ENCODE data around the gene DUSP19. TPM values are rescaled to one million over a fixed set of nuclear protein-coding genes. Genes with fewer than 3 reads are reported as not detected.

DUSP19 gene
- total RNA-seq, 1 experiment from 2014 or later: 2.9 TPM

DNA sequence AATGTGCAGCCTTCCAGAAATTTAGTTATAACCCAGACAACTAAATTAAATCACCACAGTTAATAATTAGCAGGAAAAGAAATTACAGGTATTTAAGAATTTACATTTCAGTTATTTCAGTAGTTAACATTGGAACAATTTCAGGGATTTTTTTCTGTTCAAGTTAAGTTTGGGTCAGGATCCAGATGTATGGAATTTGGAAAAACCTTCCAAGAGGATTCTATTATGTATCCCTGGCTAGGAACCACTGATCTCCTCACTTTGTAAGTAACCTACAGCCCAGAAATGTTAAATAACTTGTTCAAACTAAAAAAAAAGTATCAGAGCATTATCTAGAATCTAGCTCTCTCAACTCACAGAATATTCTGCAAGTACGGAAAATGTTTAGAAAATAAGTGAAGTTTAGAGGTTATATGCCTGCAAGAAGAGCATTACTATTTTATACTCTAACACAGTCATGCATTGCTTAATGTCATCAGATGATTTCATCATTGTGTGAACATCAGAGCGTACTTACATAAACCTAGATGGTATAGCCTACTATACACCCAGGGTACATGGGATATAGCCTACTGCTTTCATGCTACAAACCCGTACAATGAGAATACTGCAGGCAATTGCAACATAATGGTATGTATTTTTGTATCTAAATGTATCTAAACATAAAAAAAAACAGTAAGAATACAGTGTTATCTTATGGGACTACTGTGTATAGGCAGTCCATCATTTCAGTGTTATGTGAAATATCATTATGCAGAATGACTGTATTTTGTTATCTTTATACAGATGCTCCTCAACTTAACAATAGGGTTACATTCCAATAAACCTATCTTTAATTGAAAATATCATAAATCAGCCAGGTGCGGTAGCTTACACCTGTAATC, 46.4 kb upstream of the DUSP19 start:
- Histone ChIP-seq H3K4me3 (replicated peaks in 1 of 2; ENCODE audit: low read depth in 1 of 2, low read length in 2 of 2) (no peak overlapping the region), H3K9me3 (ENCODE audit: control insufficient read depth in 1 of 2, insufficient read depth in 1 of 2, low read depth in 1 of 2, low read length in 2 of 2) (no peaks in the 10 kb centered on the region), H3K4me1 (ENCODE audit: control insufficient read depth in 1 of 2, insufficient read depth in 2 of 2, low read length in 2 of 2) (peaks cover 7 to 15% of the 10 kb centered on the region in 2 experiments), H3K79me2 (ENCODE audit: insufficient read depth, low read length) (peaks cover 100% of the 10 kb centered on the region), H3K9me2 (ENCODE audit: insufficient read depth) (no peaks in the 10 kb centered on the region), H2AFZ (ENCODE audit: low read depth, low read length, poor library complexity, severe bottlenecking) (no peak overlapping the region), H4K20me1 (ENCODE audit: insufficient read depth) (peaks cover 46% of the 10 kb centered on the region; the same call in 1 of the 2 replicates), H3K4me2 (ENCODE audit: low read length) (no peak overlapping the region), H3K27ac (ENCODE audit: low read depth, low read length) (no peak overlapping the region), H3K27me3 (ENCODE audit: insufficient read depth, low read length) (no peaks in the 10 kb centered on the region), H3K9ac (ENCODE audit: low read length) (no peak overlapping the region), H3K36me3 (ENCODE audit: control insufficient read depth in 1 of 2, insufficient read depth in 2 of 2, low read length in 2 of 2) (no peaks in the 10 kb centered on the region)
- no peak for TF ChIP-seq ZFX (IDR thresholded peaks at IDR 0.05)
- no peak for TF ChIP-seq EZH2phosphoT487 (IDR thresholded peaks at IDR 0.05; ENCODE audit: borderline replicate concordance)
- no peak for TF ChIP-seq SIN3A (IDR thresholded peaks at IDR 0.05; ENCODE audit: low read depth)
- no peak for TF ChIP-seq SRF (IDR thresholded peaks at IDR 0.05; ENCODE audit: low read depth)
- TF ChIP-seq TCF7L2 (IDR thresholded peaks at IDR 0.05; ENCODE audit: borderline replicate concordance, extremely low read depth, insufficient read depth, insufficient read length): no peak
- TF ChIP-seq, protein P1, sequence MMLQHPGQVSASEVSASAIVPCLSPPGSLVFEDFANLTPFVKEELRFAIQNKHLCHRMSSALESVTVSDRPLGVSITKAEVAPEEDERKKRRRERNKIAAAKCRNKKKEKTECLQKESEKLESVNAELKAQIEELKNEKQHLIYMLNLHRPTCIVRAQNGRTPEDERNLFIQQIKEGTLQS (IDR thresholded peaks at IDR 0.05): no peak
- TF ChIP-seq CEBPB (IDR thresholded peaks at IDR 0.05; ENCODE audit: low read depth): peak; percentile 73
- no peak for TF ChIP-seq YY1 (IDR thresholded peaks at IDR 0.05; ENCODE audit: extremely low read depth, insufficient replicate concordance, low read depth, low read length)
- ATAC-seq: no peak
- CTCF ChIA-PET: interaction anchor here (1.1 kb wide), 1 partner anchor 52 kb away, joined by 4 read pairs; no protein-coding TSS in a partner anchor
- POLR2A ChIA-PET: no interaction called here
- no TSS peak for BruUV-seq (replicated peaks)
- DNase-seq (ENCODE audit: low read depth, low spot score): no peak
- RAD21 ChIA-PET (ENCODE audit: low non-redundant PET in 1 of 2, low total read pairs in 2 of 2, uncharacterized antibody in 2 of 2, unreplicated experiment in 2 of 2): no interaction called here
- intact Hi-C loops (cut with micrococcal nuclease): no loop called here

DNA sequence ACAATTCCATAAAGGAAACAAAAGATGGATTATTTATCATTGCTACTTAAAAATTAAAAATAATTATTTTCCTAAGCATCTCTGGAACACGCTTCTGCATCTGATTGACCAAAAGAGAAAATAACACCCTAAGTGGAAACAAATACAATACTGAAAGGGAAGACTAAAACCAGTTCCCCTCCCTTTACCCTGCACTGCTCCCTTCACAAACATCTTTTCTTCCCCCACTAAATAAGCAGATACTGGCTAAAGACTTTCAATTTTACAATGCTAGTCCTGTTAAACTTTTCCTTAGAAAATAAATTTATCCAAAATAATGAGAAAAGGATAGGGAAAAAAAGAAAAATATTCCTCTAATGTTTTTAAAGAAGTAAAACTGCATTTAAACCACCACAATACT, 44.6 kb upstream of the DUSP19 start:
- Histone ChIP-seq H4K20me1 (ENCODE audit: insufficient read depth) (peaks cover 37% of the 10 kb centered on the region; the same call in 1 of the 2 replicates), H3K9ac (ENCODE audit: low read length) (no peak overlapping the region), H3K4me2 (ENCODE audit: low read length) (no peak overlapping the region), H3K4me1 (ENCODE audit: control insufficient read depth in 1 of 2, insufficient read depth in 2 of 2, low read length in 2 of 2) (peaks cover 7 to 18% of the 10 kb centered on the region in 2 experiments), H3K36me3 (ENCODE audit: control insufficient read depth in 1 of 2, insufficient read depth in 2 of 2, low read length in 2 of 2) (no peaks in the 10 kb centered on the region), H3K4me3 (replicated peaks in 1 of 2; ENCODE audit: low read depth in 1 of 2, low read length in 2 of 2) (no peak overlapping the region), H3K9me3 (ENCODE audit: control insufficient read depth in 1 of 2, insufficient read depth in 1 of 2, low read depth in 1 of 2, low read length in 2 of 2) (no peaks in the 10 kb centered on the region), H3K9me2 (ENCODE audit: insufficient read depth) (no peaks in the 10 kb centered on the region), H3K79me2 (ENCODE audit: insufficient read depth, low read length) (peaks cover 91% of the 10 kb centered on the region), H3K27ac (ENCODE audit: low read depth, low read length) (no peak overlapping the region), H2AFZ (ENCODE audit: low read depth, low read length, poor library complexity, severe bottlenecking) (no peak overlapping the region), H3K27me3 (ENCODE audit: insufficient read depth, low read length) (no peaks in the 10 kb centered on the region)
- no TSS peak for BruUV-seq (replicated peaks)
- no peak for DNase-seq (ENCODE audit: low read depth, low spot score)
- intact Hi-C loops (cut with micrococcal nuclease): no loop called here
- RAD21 ChIA-PET (ENCODE audit: low non-redundant PET in 1 of 2, low total read pairs in 2 of 2, uncharacterized antibody in 2 of 2, unreplicated experiment in 2 of 2): no interaction called here
- POLR2A ChIA-PET: no interaction called here
- no peak for ATAC-seq
- CTCF ChIA-PET: no interaction called here
- TF ChIP-seq EGR1 (IDR thresholded peaks at IDR 0.05; ENCODE audit: low read depth) (no peak), ELF1 (IDR thresholded peaks at IDR 0.05; ENCODE audit: borderline replicate concordance, low read depth) (no peak), YY1 (IDR thresholded peaks at IDR 0.05; ENCODE audit: extremely low read depth, insufficient replicate concordance, low read depth, low read length) (no peak), ZFX (IDR thresholded peaks at IDR 0.05) (no peak), SP1 (IDR thresholded peaks at IDR 0.05; ENCODE audit: low read depth) (no peak)
- TF ChIP-seq, protein P2, sequence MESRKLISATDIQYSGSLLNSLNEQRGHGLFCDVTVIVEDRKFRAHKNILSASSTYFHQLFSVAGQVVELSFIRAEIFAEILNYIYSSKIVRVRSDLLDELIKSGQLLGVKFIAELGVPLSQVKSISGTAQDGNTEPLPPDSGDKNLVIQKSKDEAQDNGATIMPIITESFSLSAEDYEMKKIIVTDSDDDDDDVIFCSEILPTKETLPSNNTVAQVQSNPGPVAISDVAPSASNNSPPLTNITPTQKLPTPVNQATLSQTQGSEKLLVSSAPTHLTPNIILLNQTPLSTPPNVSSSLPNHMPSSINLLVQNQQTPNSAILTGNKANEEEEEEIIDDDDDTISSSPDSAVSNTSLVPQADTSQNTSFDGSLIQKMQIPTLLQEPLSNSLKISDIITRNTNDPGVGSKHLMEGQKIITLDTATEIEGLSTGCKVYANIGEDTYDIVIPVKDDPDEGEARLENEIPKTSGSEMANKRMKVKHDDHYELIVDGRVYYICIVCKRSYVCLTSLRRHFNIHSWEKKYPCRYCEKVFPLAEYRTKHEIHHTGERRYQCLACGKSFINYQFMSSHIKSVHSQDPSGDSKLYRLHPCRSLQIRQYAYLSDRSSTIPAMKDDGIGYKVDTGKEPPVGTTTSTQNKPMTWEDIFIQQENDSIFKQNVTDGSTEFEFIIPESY (IDR thresholded peaks at IDR 0.05; ENCODE audit: extremely low read depth, insufficient replicate concordance, low read length): no peak
- TF ChIP-seq, protein P3, sequence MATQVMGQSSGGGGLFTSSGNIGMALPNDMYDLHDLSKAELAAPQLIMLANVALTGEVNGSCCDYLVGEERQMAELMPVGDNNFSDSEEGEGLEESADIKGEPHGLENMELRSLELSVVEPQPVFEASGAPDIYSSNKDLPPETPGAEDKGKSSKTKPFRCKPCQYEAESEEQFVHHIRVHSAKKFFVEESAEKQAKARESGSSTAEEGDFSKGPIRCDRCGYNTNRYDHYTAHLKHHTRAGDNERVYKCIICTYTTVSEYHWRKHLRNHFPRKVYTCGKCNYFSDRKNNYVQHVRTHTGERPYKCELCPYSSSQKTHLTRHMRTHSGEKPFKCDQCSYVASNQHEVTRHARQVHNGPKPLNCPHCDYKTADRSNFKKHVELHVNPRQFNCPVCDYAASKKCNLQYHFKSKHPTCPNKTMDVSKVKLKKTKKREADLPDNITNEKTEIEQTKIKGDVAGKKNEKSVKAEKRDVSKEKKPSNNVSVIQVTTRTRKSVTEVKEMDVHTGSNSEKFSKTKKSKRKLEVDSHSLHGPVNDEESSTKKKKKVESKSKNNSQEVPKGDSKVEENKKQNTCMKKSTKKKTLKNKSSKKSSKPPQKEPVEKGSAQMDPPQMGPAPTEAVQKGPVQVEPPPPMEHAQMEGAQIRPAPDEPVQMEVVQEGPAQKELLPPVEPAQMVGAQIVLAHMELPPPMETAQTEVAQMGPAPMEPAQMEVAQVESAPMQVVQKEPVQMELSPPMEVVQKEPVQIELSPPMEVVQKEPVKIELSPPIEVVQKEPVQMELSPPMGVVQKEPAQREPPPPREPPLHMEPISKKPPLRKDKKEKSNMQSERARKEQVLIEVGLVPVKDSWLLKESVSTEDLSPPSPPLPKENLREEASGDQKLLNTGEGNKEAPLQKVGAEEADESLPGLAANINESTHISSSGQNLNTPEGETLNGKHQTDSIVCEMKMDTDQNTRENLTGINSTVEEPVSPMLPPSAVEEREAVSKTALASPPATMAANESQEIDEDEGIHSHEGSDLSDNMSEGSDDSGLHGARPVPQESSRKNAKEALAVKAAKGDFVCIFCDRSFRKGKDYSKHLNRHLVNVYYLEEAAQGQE (IDR thresholded peaks at IDR 0.05; ENCODE audit: low read depth): no peak

All from HCT116 (cell line).